Measurements from ENCODE around the gene ATP10B.

DNA sequence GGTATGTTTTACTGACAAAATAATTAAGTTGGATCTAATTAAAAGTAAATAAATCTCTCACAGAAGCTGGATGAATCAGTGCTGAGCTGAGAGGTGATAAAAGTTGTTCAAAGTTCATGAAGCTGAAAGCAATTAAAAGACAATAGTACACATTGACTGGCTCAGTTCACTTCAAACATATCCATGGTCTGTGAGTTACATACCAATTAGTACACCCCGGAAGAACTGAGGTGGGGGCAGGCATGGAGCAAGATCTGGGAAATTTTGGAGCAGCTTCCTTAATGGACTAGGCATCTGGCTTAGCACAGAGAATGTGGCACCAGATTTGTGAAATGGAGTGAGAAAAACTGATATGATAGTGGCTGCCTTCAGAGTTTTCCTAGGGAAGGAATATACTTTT is 152.7 kb downstream of the ATP10B start:
- TF ChIP-seq JUND (IDR thresholded peaks at IDR 0.05) (no peak), NRF1 (IDR thresholded peaks at IDR 0.05; ENCODE audit: low read depth, low read length) (no peak), MXI1 (IDR thresholded peaks at IDR 0.05; ENCODE audit: low read depth, low read length) (no peak)
- TF ChIP-seq, protein P1, sequence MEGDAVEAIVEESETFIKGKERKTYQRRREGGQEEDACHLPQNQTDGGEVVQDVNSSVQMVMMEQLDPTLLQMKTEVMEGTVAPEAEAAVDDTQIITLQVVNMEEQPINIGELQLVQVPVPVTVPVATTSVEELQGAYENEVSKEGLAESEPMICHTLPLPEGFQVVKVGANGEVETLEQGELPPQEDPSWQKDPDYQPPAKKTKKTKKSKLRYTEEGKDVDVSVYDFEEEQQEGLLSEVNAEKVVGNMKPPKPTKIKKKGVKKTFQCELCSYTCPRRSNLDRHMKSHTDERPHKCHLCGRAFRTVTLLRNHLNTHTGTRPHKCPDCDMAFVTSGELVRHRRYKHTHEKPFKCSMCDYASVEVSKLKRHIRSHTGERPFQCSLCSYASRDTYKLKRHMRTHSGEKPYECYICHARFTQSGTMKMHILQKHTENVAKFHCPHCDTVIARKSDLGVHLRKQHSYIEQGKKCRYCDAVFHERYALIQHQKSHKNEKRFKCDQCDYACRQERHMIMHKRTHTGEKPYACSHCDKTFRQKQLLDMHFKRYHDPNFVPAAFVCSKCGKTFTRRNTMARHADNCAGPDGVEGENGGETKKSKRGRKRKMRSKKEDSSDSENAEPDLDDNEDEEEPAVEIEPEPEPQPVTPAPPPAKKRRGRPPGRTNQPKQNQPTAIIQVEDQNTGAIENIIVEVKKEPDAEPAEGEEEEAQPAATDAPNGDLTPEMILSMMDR (IDR thresholded peaks at IDR 0.05) = no peak
- TF ChIP-seq, protein P2, sequence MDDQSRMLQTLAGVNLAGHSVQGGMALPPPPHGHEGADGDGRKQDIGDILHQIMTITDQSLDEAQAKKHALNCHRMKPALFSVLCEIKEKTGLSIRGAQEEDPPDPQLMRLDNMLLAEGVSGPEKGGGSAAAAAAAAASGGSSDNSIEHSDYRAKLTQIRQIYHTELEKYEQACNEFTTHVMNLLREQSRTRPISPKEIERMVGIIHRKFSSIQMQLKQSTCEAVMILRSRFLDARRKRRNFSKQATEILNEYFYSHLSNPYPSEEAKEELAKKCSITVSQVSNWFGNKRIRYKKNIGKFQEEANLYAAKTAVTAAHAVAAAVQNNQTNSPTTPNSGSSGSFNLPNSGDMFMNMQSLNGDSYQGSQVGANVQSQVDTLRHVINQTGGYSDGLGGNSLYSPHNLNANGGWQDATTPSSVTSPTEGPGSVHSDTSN (IDR thresholded peaks at IDR 0.05) = no peak

Data from SK-N-SH (cell line).